GM23338 (cell line): Measurements from ENCODE around the gene NUDCD2.

ENCODE experiments used
- CTCF ChIP-seq, 2 experiments: fragments of 200-600 bp in 1 of 2; sonication (generic) in 1 of 2; conservative IDR thresholded peaks; 2 replicates each; pipeline versions ENCODE4 v1.5.1 to v1.6.1; 2016 to 2017; ENCODE audit warnings: antibody characterized with exemption in 2 of 2, low read depth in 2 of 2, mild to moderate bottlenecking in 2 of 2, moderate library complexity in 1 of 2
- ETS1 ChIP-seq: IDR thresholded peaks from 2 replicates; pipeline ENCODE4 v1.6.1; 2016; ENCODE audit warnings: antibody characterized with exemption
- JUNB ChIP-seq: IDR thresholded peaks from one replicate; pipeline ENCODE4 v1.6.1; 2016; ENCODE audit warnings: antibody characterized with exemption; ENCODE audit not compliant: unreplicated experiment
- POLR2AphosphoS5 ChIP-seq: IDR thresholded peaks from 2 replicates; pipeline ENCODE4 v1.6.1; 2016; ENCODE audit warnings: antibody characterized with exemption, low read depth

GRCh38 chr5:163404364-163405173, 55.3 kb downstream of the NUDCD2 start:
- TF ChIP-seq JUNB: no peak
- no peak for TF ChIP-seq POLR2AphosphoS5
- no peak for TF ChIP-seq CTCF (conservative IDR thresholded peaks at IDR 0.05; ENCODE audit: low read depth in 2 of 2)
- no peak for TF ChIP-seq ETS1
